ENCODE data around the gene HENMT1.

DNA sequence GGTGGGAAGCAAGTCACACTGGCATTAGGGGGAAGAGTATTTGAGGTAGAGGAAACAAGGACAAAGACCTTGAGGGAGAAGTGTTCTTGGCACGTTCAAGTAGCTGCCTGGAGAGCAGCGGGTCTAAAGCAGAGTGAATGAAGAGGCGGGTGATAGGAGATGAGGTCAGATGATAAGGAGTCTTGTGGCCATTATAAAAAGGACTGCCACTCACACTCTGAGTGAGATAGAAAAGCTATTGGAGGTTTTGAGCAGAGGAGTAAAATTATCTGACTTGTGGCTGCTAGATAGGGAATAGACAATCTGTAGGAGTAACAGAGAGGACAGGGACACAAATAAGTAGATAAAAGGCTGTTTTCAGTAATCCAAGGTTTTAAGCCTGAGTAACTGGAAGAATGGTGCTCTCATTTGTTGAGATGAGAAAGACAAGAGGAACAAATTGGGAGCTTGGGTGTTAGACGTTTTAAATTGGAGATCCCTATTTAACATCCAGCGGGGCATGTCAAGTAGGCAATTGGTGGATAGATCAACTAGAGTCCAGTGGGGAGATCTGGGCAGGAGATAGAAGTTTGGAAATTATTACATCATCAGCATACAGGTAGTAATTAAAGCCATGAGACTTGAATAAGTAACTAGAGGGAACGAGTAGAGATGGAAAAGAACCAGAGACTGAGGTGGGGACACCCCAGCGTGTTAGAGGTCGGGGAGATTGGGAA lies 43.7 kb downstream of the HENMT1 start:
- no peak for TF ChIP-seq REST (IDR thresholded peaks at IDR 0.05; ENCODE audit: low read depth)
- no peak for TF ChIP-seq USF1 (IDR thresholded peaks at IDR 0.05)
- TF ChIP-seq CEBPB (IDR thresholded peaks at IDR 0.05), result no peak
- no peak for TF ChIP-seq TEAD4 (IDR thresholded peaks at IDR 0.05)
- no peak for TF ChIP-seq TAF1 (IDR thresholded peaks at IDR 0.05; ENCODE audit: low read depth)
- TF ChIP-seq NFIC (IDR thresholded peaks at IDR 0.05), result no peak
- TF ChIP-seq YY1 (IDR thresholded peaks at IDR 0.05; ENCODE audit: low read depth), result no peak
- TF ChIP-seq EP300 (IDR thresholded peaks at IDR 0.05; ENCODE audit: borderline replicate concordance), result no peak
- no peak for TF ChIP-seq RAD21 (IDR thresholded peaks at IDR 0.05; ENCODE audit: low read depth)
